GM19324 (cell line): ENCODE measurements around the gene GFI1B.

Source experiments
- ATAC-seq: cut with Tn5 transposase; IDR thresholded peaks from one replicate; pipeline ENCODE4 v1.9.1; 2021; ENCODE audit warnings: mild to moderate bottlenecking, moderate library complexity; ENCODE audit not compliant: unreplicated experiment, low FRiP score

GFI1B gene

GRCh38 chr9:132978451-132979131, at the start of gene GFI1B:
Gene GFI1B (plus strand): TSS chr9:132978694. CDS start chr9:132986679, 7,985 bp downstream.
- ATAC-seq, result no peak

- no peak for ATAC-seq
Observed at GRCh38 chr9:132931178-132931735, 47.2 kb upstream of the GFI1B start.

- ATAC-seq, result no peak
Observed at GRCh38 chr9:132935026-132935425, 43.5 kb upstream of the GFI1B start.

- no peak for ATAC-seq
Observed at GRCh38 chr9:132937463-132937901, 41.0 kb upstream of the GFI1B start.

DNA sequence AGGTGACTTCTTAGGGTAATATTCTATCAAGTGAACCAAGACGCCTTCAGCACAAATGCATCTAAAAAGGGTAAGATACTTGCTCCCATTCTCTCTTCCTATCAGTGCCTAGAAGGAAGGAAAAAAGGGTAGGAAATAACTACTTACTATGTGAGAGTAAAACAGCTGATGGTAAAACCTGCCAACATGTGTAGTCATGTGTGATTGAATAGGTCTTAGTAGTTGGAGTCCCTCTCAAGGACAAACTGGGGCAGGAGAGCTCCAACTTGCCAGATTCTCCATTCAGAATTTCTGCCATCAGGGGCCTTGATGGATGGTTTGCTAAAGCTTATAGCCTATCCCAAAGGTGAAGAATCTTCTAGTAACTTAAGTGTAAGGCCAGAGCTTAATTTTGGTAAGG, 39.3 kb upstream of the GFI1B start:
- no peak for ATAC-seq

DNA sequence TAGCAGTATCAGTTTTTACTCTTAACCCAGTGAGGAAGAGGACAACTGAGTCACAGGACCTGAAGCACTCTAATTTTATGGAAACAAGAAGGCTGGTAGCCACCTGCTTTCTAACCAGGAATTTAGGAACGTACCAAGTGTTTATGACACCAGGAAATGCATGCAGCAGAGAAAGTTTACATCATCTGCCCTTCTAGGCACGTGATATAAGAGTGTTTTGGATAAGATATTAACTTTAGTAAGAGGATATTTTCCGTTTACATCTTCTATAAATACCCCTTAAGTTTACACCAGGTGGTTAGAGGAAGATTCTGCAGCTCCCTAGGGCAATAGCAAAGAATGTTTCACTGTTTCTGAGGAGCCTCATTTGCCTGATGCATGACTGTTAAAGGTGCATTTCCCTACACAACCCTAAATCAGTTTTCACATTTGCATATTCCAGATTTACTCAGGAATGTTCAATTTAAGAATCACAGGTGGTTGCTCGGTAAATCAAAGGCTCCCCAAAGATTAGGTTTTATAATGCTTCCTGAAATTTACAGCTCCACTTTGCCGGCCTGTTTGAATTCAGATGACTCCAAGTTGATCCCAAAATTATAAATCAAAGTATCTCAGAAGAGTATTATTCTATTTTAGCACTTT, 35.8 kb upstream of the GFI1B start:
- ATAC-seq, result no peak

- no peak for ATAC-seq
Observed at GRCh38 chr9:132943651-132944293, 34.7 kb upstream of the GFI1B start.

GRCh38 chr9:132944294-132945185, 34.0 kb upstream of the GFI1B start, which contains the start of gene TSC1:
Gene TSC1 (minus strand): TSS chr9:132944616. CDS start chr9:132928872, 15,744 bp downstream.
- ATAC-seq, result peak; percentile 65

- no peak for ATAC-seq
Observed at GRCh38 chr9:132945186-132946130, 33.0 kb upstream of the GFI1B start.

DNA sequence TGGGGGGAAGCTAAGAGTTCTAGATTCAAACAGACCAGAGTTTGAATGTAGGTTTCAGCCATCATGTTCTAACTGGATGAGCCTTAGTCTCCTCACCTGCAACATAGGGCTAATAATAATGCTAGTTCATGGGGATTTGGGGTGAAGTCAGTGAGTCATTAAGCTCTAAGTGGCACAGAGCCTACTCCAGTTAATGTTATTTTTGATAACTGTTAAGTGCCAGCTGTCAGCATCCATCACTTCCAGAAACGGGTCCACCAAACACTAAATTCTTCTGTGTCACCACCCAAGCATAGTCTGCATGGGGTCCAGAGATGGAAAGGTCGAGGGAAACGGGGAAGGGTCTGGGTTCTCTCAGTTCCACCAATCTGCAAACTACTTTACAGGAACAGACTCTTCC, 32.3 kb upstream of the GFI1B start:
- no peak for ATAC-seq

- ATAC-seq, result no peak
Observed at GRCh38 chr9:132946631-132947295, 31.7 kb upstream of the GFI1B start.

GRCh38 chr9:132947756-132948155, 30.7 kb upstream of the GFI1B start:
- no peak for ATAC-seq

GRCh38 chr9:132948482-132949050, 29.9 kb upstream of the GFI1B start:
- ATAC-seq, result no peak

DNA sequence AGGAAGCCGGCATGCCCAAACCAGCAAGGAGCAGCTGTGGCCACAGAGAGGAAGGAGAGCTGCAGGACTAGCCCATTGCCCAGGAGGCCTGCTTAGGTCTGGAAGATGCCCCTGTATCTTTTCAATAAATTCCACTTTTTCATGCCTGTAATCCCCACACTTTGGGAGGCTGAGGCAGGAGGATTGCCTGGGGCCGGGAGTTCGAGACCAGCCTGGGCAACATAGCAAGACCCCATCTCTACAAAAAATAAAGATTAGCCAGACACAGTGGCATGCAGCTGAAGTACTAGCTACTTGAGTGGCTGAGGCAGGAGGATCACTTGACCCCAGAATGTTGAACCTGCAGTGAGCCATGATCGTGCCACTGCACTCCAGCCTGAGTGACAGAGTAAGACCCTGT, 28.8 kb upstream of the GFI1B start:
- ATAC-seq, result no peak

- no peak for ATAC-seq
Observed at GRCh38 chr9:132955123-132955522, 23.4 kb upstream of the GFI1B start.

- ATAC-seq, result no peak
Observed at GRCh38 chr9:132955768-132956167, 22.7 kb upstream of the GFI1B start.

GRCh38 chr9:132957805-132958204, 20.7 kb upstream of the GFI1B start:
- no peak for ATAC-seq

GRCh38 chr9:132961002-132961401, 17.5 kb upstream of the GFI1B start:
- no peak for ATAC-seq
